ENCODE measurements around the gene TMEM178B.

The TMEM178B gene

GRCh38 chr7:141153231-141153630, 79.4 kb downstream of the TMEM178B start:
- DNase-seq (ENCODE audit: low read depth), result no peak
- H3K4me3 ChIP-seq (ENCODE audit: low read depth, low read length), result no peak overlapping the region
- TF ChIP-seq CTCF (IDR thresholded peaks at IDR 0.05; ENCODE audit: control insufficient read depth, extremely low read depth, insufficient read depth), result no peak

- DNase-seq (ENCODE audit: low read depth), result no peak
These were observed 80.4 kb downstream of the TMEM178B start for GRCh38 chr7:141154131-141154732.

GRCh38 chr7:141156407-141156806, 82.5 kb downstream of the TMEM178B start:
- H3K4me3 ChIP-seq (ENCODE audit: low read depth, low read length), result no peak overlapping the region
- TF ChIP-seq CTCF (IDR thresholded peaks at IDR 0.05; ENCODE audit: control insufficient read depth, extremely low read depth, insufficient read depth), result no peak
- no peak for DNase-seq (ENCODE audit: low read depth)

More at GRCh38 chr7:141154131-141154732, 80.4 kb downstream of the TMEM178B start:
- no peak overlapping the region for H3K4me3 ChIP-seq (ENCODE audit: low read depth, low read length)
- TF ChIP-seq CTCF (IDR thresholded peaks at IDR 0.05; ENCODE audit: control insufficient read depth, extremely low read depth, insufficient read depth), result no peak

- no peak overlapping the region for H3K4me3 ChIP-seq (ENCODE audit: low read depth, low read length)
- no peak for DNase-seq (ENCODE audit: low read depth)
- TF ChIP-seq CTCF (IDR thresholded peaks at IDR 0.05; ENCODE audit: control insufficient read depth, extremely low read depth, insufficient read depth), result no peak
These were observed 83.4 kb downstream of the TMEM178B start for GRCh38 chr7:141157138-141157765.

- peak; percentile 2 for DNase-seq (ENCODE audit: low read depth)
- H3K4me3 ChIP-seq (ENCODE audit: low read depth, low read length), result no peak overlapping the region
- TF ChIP-seq CTCF (IDR thresholded peaks at IDR 0.05; ENCODE audit: control insufficient read depth, extremely low read depth, insufficient read depth), result no peak
These were observed 84.7 kb downstream of the TMEM178B start for GRCh38 chr7:141158561-141158960.

GRCh38 chr7:141160246-141160860, 86.5 kb downstream of the TMEM178B start:
- no peak for DNase-seq (ENCODE audit: low read depth)
- no peak for TF ChIP-seq CTCF (IDR thresholded peaks at IDR 0.05; ENCODE audit: control insufficient read depth, extremely low read depth, insufficient read depth)
- H3K4me3 ChIP-seq (ENCODE audit: low read depth, low read length), result no peak overlapping the region
